GM23248 (cell line): ENCODE data around the gene MECP2.

Experiments
- EZH2 ChIP-seq: fragments of 200-600 bp; sonication (generic); IDR thresholded peaks from 2 replicates; pipeline ENCODE4 v1.6.1; 2018; ENCODE audit warnings: antibody characterized with exemption, mild to moderate bottlenecking; ENCODE audit not compliant: insufficient read depth, poor library complexity, severe bottlenecking
- EZH2phosphoT487 ChIP-seq: fragments of 200-600 bp; sonication (generic); IDR thresholded peaks from 2 replicates; pipeline ENCODE4 v1.6.1; 2018; ENCODE audit warnings: antibody characterized with exemption, moderate library complexity, mild to moderate bottlenecking, low read depth; ENCODE audit not compliant: insufficient read depth

GRCh38 chrX:154028502-154029184, 68.9 kb downstream of the MECP2 start:
- TF ChIP-seq EZH2 (no peak), EZH2phosphoT487 (no peak)
